Measurements from ENCODE around the gene RPUSD1.
"Not testable (repeated sequence)": the region's sequence is repeated elsewhere in the genome, so short reads cannot be mapped to it uniquely, and the experiment has no call there.

The RPUSD1 gene, protein sequence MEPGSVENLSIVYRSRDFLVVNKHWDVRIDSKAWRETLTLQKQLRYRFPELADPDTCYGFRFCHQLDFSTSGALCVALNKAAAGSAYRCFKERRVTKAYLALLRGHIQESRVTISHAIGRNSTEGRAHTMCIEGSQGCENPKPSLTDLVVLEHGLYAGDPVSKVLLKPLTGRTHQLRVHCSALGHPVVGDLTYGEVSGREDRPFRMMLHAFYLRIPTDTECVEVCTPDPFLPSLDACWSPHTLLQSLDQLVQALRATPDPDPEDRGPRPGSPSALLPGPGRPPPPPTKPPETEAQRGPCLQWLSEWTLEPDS

GRCh38 chr16:787978-788398 is at the start of gene RPUSD1:
RPUSD1 (minus strand) TSS chr16:788381; CDS start chr16:787737, 644 bp downstream.
- no peak for DNase-seq

GRCh38 chr16:836822-837221 is 48.6 kb upstream of the RPUSD1 start:
- not testable (repeated sequence) for DNase-seq

DNA sequence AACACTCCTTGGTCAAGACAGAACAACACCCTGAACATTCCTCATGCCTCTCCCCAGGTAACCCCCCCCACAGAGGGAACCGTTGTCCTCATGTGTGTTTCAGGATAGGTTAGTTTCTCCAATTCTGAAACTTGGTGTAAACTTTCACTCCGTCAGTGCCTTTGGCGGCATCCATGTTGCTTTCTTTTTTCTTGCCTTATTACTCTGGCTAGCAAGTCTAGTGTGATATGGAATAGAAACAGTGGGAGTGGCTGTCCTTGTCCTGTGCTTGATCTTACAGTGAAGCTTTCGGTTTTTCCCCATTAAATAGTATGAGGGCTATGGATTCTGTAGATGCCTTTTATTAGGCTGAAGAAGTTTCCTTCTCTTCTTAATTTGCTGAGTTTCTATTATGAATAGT is 48.0 kb upstream of the RPUSD1 start:
- DNase-seq = no peak

GRCh38 chr16:835373-835772 is 47.2 kb upstream of the RPUSD1 start:
- no peak for DNase-seq

- no peak for DNase-seq
These were observed 45.2 kb upstream of the RPUSD1 start for GRCh38 chr16:833411-833810.

DNA sequence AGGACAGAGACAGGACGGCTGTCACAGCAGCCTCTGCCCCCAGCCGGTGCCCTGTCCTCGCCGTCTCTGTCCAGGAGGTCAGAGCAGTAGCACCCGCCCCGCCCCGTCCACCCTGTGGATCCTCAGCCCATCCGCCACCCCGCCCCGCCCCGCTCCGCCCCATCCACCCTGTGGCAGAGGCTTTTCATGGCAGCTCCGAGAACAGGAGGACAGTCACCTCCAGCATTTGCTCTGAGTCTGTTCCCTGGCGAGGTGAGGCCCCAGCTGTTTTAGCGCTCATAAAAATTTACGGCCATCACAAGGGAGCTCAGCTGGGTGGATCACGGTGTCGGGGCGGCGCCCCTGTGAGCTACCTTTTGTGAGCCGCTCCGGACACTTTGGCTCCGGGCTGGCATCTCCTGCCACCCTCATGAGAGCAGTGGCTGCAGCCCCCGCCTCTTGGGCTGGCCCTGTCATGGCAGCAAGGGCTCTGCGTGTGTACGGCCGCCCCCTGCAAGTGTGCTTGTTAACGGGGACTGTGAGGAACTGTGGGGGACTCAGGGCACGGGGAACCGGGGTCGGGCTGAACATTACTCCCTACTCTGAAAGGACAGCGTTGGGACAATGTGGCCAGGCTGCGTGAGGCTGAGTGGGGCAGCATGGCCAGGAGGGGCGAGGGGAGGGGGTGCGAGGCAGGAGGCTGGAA is 44.6 kb upstream of the RPUSD1 start:
- DNase-seq = no peak

DNA sequence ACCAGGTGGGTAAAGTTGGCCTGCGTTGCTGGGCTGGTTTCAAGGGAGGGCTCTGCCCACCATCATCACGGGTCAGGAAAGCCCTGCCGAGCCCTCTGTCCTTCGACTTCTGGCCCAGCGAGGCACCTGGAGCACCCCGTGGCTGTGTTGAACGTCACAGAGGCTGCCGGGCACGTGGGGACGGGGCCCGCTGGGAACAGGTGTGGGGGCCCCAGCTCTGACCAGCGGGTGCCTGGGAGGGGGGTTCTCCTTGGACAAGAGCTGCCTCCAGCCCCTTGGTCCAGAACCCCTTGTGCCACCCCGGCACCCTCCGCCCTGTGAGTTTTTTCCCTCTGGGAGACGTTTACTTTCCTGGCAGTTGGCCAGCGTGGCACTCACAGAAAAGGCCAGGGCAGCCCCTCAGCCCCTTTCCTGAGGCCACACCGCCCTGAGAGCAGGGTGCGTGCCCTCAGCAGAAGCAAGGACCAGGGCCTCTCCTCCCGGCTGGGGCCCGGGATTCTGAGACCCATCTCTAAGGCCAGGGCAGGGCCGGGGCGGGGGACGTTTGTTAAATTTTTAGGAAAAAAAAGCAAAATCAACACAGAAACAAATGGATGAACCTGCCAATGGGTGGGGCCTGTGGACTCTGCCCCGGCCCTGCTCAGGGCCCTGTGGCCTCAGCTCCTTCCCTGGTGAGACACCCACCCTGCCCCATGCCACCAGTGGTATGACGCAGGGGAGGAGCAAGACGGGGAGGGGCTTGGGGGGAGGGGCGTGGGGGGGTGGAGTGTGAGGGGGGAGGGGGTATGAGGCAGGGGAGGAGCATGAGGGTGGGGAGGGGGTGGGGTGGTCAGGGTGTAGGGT is 43.6 kb upstream of the RPUSD1 start:
- DNase-seq = no peak

DNA sequence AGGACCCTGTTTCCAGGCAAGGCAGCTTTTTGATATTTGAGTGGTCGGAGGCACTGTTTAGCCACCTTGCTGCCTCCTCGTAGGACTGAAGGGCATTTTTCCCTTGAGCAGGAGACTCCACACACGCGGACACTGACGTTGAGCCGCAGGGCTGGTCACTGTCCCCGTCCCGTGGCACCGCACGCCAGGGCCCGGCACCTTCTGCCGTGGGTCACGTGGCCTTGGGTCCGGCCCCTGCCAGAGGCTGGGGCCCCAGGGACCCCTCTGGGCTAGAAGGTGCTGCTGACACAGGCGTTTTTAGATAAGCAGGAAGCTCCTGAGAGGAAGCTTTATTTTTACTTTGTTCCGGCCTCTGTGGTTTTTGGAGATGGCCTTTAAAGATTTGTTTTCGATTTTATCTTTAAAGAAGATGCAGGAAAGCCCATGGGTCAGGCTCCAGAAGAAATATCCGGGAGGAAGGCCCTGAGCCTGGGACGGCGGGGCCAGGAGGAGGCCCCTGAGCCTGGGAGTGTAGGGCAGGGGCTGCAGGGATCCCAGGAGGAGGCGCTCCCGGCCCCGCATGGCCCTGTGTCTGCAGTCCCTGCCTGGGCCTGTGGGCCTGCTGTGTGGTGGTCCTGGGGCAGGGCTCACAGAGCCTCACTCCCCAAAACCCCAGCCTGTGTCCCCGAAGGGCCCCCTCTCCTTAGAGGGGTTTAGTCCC is 42.8 kb upstream of the RPUSD1 start:
- DNase-seq = no peak

- no peak for DNase-seq
These were observed 42.1 kb upstream of the RPUSD1 start for GRCh38 chr16:830107-830870.

- no peak for DNase-seq
These were observed 40.7 kb upstream of the RPUSD1 start for GRCh38 chr16:828891-829290.

DNA sequence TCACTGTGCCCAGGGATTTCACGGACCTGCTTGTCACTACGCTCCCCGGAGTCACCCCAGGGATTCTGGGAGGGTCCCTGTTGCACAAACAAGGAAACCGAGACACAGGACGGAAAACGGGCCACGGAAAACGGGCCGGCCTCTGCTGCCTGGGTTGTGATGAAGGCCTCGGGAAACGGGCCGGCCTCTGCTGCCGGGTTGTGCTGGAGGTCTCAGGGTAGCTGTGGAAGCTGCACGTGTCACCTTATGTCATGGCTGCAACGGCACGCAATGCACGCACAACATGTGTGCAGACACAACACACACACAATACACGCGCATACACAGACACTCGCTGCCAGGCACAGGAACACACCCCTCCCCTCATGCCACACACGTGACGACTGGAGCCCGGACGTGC is 39.3 kb upstream of the RPUSD1 start:
- no peak for DNase-seq

- no peak for DNase-seq
These were observed 37.3 kb upstream of the RPUSD1 start for GRCh38 chr16:825341-826061.

DNA sequence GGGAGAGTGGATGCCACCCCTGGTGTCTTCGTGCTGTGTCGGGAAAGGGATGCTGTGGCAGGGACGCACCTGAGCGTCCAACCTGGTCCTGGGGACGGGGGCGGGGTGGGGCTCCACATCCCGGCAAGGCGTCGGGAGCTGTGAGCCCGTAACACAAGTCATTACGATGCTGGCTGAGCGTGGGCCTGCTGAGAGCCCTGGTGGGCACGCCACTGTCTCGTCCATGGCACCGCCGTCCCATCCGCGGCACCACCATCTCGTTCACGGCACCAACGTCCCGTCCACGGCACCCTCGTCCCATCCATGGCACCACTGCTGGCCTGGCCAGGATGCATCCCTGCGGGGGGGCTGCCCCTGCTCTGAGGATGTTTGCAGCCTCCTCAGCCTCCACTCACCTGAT is 36.4 kb upstream of the RPUSD1 start:
- DNase-seq = no peak

GRCh38 chr16:824194-824593 is 36.0 kb upstream of the RPUSD1 start:
- no peak for DNase-seq

- no peak for DNase-seq
These were observed 34.7 kb upstream of the RPUSD1 start for GRCh38 chr16:822909-823297.

- no peak for DNase-seq
These were observed 34.2 kb upstream of the RPUSD1 start for GRCh38 chr16:822174-822908.

GRCh38 chr16:821751-822150 is 33.6 kb upstream of the RPUSD1 start:
- DNase-seq = no peak

- DNase-seq = no peak
These were observed 32.6 kb upstream of the RPUSD1 start for GRCh38 chr16:820748-821147.

DNA sequence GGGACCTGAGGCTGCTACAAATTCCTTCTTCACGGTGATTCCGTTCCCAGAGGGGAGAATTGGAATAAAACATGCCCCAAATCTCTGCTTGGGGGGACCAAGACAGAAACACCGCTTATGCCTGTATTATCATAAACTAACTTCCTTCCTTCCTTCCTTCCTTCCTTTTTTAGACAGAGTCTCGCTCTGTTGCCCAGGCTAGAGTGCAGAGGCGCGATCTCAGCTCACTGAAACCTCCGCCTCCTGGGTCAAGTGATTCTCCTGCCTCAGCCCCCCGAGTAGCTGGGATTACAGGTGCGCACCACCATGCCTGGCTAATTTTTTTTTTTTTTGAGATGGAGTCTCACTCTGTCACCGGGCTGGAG is 31.8 kb upstream of the RPUSD1 start:
- not testable (repeated sequence) for DNase-seq

DNA sequence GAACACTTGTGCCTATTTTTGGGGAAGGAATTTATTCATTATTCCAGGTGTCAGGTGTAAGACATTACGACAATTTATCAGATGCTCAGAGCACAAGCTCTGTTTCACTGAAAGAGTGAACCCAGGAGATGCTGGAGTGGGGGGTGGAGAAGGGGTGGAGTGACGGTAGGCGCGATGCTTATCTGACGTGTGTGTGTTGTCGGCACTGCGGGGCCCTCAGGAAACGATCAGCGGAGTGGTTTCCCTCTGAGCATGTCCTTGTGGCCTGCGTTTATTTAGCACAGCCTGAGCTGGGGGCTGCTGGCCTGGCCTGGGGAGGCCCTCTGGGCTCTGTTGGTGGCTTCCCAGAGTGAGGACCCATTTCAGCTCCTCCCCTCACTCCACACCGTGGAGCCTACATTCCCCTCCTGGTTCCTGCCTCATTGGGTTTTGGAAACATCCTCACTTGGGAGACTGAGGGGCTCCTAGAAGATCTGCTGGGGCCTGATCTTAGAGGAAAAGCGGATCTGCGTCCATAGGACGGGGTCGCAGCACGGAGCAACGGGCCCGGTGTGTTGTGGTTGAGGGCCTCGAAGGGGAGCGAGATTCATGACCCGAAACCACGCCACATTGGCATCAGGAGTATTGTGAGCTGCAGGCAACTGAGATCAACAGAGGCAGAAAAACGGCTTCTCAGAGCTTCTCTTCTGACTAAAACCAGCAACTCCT is 31.3 kb upstream of the RPUSD1 start:
- peak; percentile 43 for DNase-seq

Data from CD4-positive, alpha-beta T cell treated with Interleukin-21 for 1 hour (primary cell).